Karpas-422 (cell line): ENCODE results near the gene CD248. TPM values are rescaled to one million over a fixed set of nuclear protein-coding genes. Genes with fewer than 3 reads are reported as not detected.
A peak's percentile ranks its signal among the peaks of the same experiment; 100 is the strongest.

Experiments
- DNase-seq: peaks from one replicate; pipeline ENCODE4 v3.0.0-alpha.2; 2015
- H2AFZ ChIP-seq: fragments of 200-600 bp; sonication (generic); 2 replicates; pipeline ENCODE4 v1.6.1; 2014; ENCODE audit warnings: antibody characterized with exemption, low read length, mixed read lengths
- H3K27ac ChIP-seq: fragments of 200-600 bp; sonication (generic); 2 replicates; pipeline ENCODE4 v1.5.1; 2014; ENCODE audit warnings: mild to moderate bottlenecking, low read length, moderate library complexity
- H3K27me3 ChIP-seq: fragments of 200-600 bp; sonication (generic); 2 replicates; pipeline ENCODE4 v1.6.1; 2014; ENCODE audit warnings: low read length, mixed read lengths
- H3K36me3 ChIP-seq: fragments of 200-600 bp; sonication (generic); 2 replicates; pipeline ENCODE4 v1.6.1; 2014; ENCODE audit warnings: low read length, mixed read lengths; ENCODE audit not compliant: insufficient read depth
- H3K4me1 ChIP-seq: fragments of 200-600 bp; sonication (generic); 2 replicates; pipeline ENCODE4 v1.6.1; 2014; ENCODE audit warnings: mild to moderate bottlenecking, low read length, mixed read lengths
- H3K4me2 ChIP-seq: fragments of 200-600 bp; sonication (generic); 2 replicates; pipeline ENCODE4 v1.6.1; 2014; ENCODE audit warnings: low read length, low read depth, mild to moderate bottlenecking; ENCODE audit not compliant: poor library complexity, severe bottlenecking
- H3K4me3 ChIP-seq: fragments of 200-600 bp; sonication (generic); 2 replicates; pipeline ENCODE4 v1.5.1; 2014; ENCODE audit warnings: mild to moderate bottlenecking, antibody characterized with exemption, low read length, mixed read lengths
- H3K79me2 ChIP-seq: fragments of 200-600 bp; sonication (generic); 2 replicates; pipeline ENCODE4 v1.6.1; 2014; ENCODE audit warnings: mild to moderate bottlenecking, low read length, mixed read lengths
- H3K9ac ChIP-seq: fragments of 200-600 bp; sonication (generic); 2 replicates; pipeline ENCODE4 v1.6.0; 2014; ENCODE audit warnings: low read length
- H3K9me2 ChIP-seq: fragments of 200-600 bp; sonication (generic), shearing (Covaris generic); replicated peaks from 2 replicates; pipeline ENCODE4 v1.6.0; 2014; ENCODE audit warnings: mild to moderate bottlenecking, low read length, moderate library complexity; ENCODE audit not compliant: insufficient read depth
- H3K9me3 ChIP-seq: fragments of 300-700, 200-600 bp; sonication (generic); 2 replicates; pipeline ENCODE4 v1.6.1; 2014; ENCODE audit warnings: low read length, mixed read lengths
- H4K20me1 ChIP-seq: fragments of 200-600 bp; sonication (generic); 2 replicates; pipeline ENCODE4 v1.6.1; 2014; ENCODE audit warnings: mild to moderate bottlenecking, antibody characterized with exemption, low read length, low read depth; ENCODE audit not compliant: insufficient read depth
- total RNA-seq: library from RNA; depleted of rRNA; stranded (reverse); fragments of >200 nt; shearing (Covaris generic); gene quantifications from 2 replicates; pipeline ENCODE4 v1.2.3, GENCODE V29; 2014; ENCODE audit warnings: low replicate concordance; rRNA removed

Gene CD248, protein sequence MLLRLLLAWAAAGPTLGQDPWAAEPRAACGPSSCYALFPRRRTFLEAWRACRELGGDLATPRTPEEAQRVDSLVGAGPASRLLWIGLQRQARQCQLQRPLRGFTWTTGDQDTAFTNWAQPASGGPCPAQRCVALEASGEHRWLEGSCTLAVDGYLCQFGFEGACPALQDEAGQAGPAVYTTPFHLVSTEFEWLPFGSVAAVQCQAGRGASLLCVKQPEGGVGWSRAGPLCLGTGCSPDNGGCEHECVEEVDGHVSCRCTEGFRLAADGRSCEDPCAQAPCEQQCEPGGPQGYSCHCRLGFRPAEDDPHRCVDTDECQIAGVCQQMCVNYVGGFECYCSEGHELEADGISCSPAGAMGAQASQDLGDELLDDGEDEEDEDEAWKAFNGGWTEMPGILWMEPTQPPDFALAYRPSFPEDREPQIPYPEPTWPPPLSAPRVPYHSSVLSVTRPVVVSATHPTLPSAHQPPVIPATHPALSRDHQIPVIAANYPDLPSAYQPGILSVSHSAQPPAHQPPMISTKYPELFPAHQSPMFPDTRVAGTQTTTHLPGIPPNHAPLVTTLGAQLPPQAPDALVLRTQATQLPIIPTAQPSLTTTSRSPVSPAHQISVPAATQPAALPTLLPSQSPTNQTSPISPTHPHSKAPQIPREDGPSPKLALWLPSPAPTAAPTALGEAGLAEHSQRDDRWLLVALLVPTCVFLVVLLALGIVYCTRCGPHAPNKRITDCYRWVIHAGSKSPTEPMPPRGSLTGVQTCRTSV
- total RNA-seq, result not detected in 2 replicates

DNA sequence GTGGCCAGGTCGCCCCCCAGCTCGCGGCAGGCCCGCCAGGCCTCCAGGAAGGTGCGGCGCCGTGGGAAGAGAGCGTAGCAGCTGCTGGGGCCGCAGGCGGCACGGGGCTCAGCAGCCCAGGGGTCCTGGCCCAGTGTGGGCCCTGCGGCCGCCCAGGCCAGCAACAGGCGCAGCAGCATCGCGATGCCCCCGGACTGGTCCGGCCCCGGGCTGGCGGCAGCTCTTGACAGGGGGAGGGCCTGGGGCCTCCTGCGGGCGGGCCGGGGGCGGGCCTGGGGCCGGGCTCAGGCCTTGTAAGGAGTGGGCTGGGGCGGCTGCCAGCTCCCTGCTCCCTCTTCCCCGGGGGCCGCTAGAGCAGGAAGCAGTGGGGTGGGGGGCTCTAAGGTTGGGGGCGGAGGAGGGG is at the start of gene CD248:
TSS of gene CD248 (minus strand) at position 196 of the 403 bp plus-strand sequence. CDS start at position 179, 17 bp downstream.
- Histone ChIP-seq H4K20me1 (no peaks in the 10 kb centered on the region), H3K4me1 (peaks cover 42% of the 10 kb centered on the region), H3K79me2 (no peaks in the 10 kb centered on the region), H3K9ac (peak within 1 kb of the TSS; percentile 73), H3K36me3 (no peaks in the 10 kb centered on the region), H3K27me3 (no peaks in the 10 kb centered on the region), H3K4me2 (peak within 1 kb of the TSS; percentile 70), H2AFZ (peak within 1 kb of the TSS; percentile 54; the same call in 1 of the 2 replicates), H3K27ac (peak within 1 kb of the TSS; percentile 92), H3K4me3 (peak within 1 kb of the TSS; percentile 54), H3K9me3 (no peaks in the 10 kb centered on the region), H3K9me2 (no peaks in the 10 kb centered on the region)
- no peak for DNase-seq

DNA sequence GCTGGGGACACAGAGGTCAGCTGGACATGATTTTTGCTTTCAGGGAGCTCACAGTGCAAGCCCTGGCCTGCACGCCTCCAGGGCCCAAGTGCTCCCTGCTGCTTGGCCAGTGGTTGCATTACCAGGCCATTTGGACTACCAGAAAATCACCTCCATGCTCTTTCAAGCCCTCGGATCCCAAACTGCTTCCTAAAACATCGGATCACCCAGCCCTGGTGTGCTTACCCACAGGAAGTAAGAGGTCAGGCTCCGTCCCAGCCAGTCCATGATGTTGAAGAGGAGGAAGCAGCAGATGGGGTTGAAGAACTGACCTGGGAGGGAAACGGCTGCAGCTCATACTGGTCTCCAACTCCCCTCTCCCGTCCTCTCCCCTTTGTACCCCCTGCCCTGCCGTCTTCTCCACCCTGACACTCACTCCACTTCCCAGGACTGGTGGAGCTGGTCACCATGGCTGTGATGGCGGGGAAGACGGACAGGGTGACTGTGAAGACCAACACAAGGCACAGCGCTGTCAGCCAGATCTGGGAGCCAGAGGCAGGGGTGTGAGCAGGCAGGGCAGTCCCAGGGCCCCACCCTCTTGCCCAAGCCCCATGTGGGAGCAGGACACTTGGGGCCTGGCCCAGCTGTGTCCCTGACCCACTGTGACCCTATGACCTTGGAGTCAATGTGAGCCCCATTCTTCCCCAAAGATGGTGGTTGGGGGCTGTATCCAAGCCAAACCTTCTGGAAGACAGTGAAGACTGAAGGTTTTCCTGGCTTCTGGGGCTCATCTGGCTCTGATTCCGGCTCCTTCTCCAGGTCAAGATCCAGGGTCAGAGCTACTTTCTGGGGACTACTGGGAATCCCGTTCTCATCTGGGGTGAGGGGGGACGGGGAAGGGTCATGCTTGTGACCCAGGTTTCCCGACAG is 49.1 kb upstream of the CD248 start:
- 0 out of 2 replicates have a peak, but pooled peaks cover 3% of the 10 kb centered on the region for H4K20me1 ChIP-seq
- H3K36me3 ChIP-seq, result no peaks in the 10 kb centered on the region
- no peak overlapping the region for H2AFZ ChIP-seq
- no peaks in the 10 kb centered on the region for H3K79me2 ChIP-seq
- no peak overlapping the region for H3K4me2 ChIP-seq
- peaks cover 8% of the 10 kb centered on the region for H3K4me1 ChIP-seq
- H3K4me3 ChIP-seq, result no peak overlapping the region
- DNase-seq, result peak; percentile 40
- no peak overlapping the region for H3K9ac ChIP-seq
- H3K9me3 ChIP-seq, result no peaks in the 10 kb centered on the region
- no peaks in the 10 kb centered on the region for H3K9me2 ChIP-seq
- no peak overlapping the region for H3K27ac ChIP-seq
- no peaks in the 10 kb centered on the region for H3K27me3 ChIP-seq

DNA sequence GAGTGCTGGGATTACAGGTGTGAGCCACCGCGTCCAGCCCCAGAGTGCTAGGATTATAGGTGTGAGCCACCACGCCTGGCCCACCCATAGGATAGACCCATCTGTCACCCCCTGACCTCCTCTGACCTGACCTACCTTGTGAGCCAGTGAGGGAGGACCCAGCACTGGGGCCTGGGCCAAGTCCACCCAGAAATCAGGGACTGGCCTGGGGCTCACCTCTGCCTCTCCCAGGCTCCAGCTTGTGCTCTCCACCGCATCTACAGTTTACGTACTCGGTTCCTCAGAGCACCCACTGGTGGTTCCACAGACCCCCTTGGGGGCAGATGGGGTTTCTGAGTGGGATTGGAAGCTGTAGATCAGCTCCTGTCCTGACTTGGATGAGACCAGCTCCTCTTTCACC is 48.3 kb upstream of the CD248 start:
- H3K27me3 ChIP-seq, result no peaks in the 10 kb centered on the region
- no peaks in the 10 kb centered on the region for H3K9me3 ChIP-seq
- H3K36me3 ChIP-seq, result no peaks in the 10 kb centered on the region
- no peak overlapping the region for H3K4me3 ChIP-seq
- H3K27ac ChIP-seq, result no peak overlapping the region
- H3K79me2 ChIP-seq, result no peaks in the 10 kb centered on the region
- no peak overlapping the region for H3K4me2 ChIP-seq
- DNase-seq, result no peak
- 0 out of 2 replicates have a peak, but pooled peaks cover 3% of the 10 kb centered on the region for H4K20me1 ChIP-seq
- H3K9ac ChIP-seq, result no peak overlapping the region
- peaks cover 8% of the 10 kb centered on the region for H3K4me1 ChIP-seq
- no peaks in the 10 kb centered on the region for H3K9me2 ChIP-seq
- H2AFZ ChIP-seq, result no peak overlapping the region

- Histone ChIP-seq H3K9me2 (no peaks in the 10 kb centered on the region), H3K27ac (no peak overlapping the region), H3K27me3 (no peaks in the 10 kb centered on the region), H3K79me2 (no peaks in the 10 kb centered on the region), H3K4me3 (no peak overlapping the region), H2AFZ (no peak overlapping the region), H3K9me3 (no peaks in the 10 kb centered on the region), H3K4me2 (no peak overlapping the region), H3K9ac (no peak overlapping the region), H3K36me3 (no peaks in the 10 kb centered on the region), H4K20me1 (0 out of 2 replicates have a peak, but pooled peaks cover 3% of the 10 kb centered on the region), H3K4me1 (peaks cover 7% of the 10 kb centered on the region)
- DNase-seq, result peak; percentile 91
These were observed 47.1 kb upstream of the CD248 start for GRCh38 chr11:66363805-66364535.

DNA sequence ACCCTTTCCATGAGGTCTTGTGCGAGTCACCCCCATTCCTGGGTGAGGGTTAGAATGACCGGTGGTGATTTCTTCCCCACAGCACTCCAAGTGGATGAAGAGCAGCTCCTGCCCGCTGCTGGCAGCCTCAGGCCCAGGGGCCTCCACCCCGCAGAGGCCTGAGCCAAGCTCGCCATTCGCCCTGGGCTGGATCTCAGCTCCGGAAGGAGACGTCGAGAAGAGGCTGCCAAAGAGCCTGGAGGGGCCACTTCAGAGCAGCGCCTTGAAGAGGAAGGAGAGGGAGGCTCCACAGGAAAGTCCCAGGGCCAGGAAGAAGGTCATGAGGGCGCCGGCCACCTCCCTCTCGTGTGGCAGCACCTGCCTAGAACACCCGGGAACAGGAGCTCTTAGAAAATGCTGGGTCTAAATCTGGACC is 46.4 kb upstream of the CD248 start:
- Histone ChIP-seq H3K79me2 (no peaks in the 10 kb centered on the region), H3K4me2 (no peak overlapping the region), H3K27ac (no peak overlapping the region), H3K9me3 (no peaks in the 10 kb centered on the region), H3K9me2 (no peaks in the 10 kb centered on the region), H3K9ac (no peak overlapping the region), H3K36me3 (no peaks in the 10 kb centered on the region), H4K20me1 (0 out of 2 replicates have a peak, but pooled peaks cover 3% of the 10 kb centered on the region), H2AFZ (no peak overlapping the region), H3K4me3 (no peak overlapping the region), H3K27me3 (no peaks in the 10 kb centered on the region), H3K4me1 (no peaks in the 10 kb centered on the region)
- no peak for DNase-seq

- Histone ChIP-seq H3K9ac (no peak overlapping the region), H3K9me2 (no peaks in the 10 kb centered on the region), H3K36me3 (no peaks in the 10 kb centered on the region), H2AFZ (no peak overlapping the region), H3K27ac (no peak overlapping the region), H3K4me3 (no peak overlapping the region), H3K9me3 (no peaks in the 10 kb centered on the region), H3K4me1 (no peaks in the 10 kb centered on the region), H4K20me1 (0 out of 2 replicates have a peak, but pooled peaks cover 3% of the 10 kb centered on the region), H3K79me2 (no peaks in the 10 kb centered on the region), H3K27me3 (no peaks in the 10 kb centered on the region), H3K4me2 (no peak overlapping the region)
- no peak for DNase-seq
These were observed 45.8 kb upstream of the CD248 start for GRCh38 chr11:66362481-66363147.

GRCh38 chr11:66361502-66361941 is 44.7 kb upstream of the CD248 start:
- no peaks in the 10 kb centered on the region for H3K79me2 ChIP-seq
- H3K9ac ChIP-seq, result no peak overlapping the region
- no peak overlapping the region for H3K27ac ChIP-seq
- DNase-seq, result no peak
- no peak overlapping the region for H2AFZ ChIP-seq
- no peaks in the 10 kb centered on the region for H3K9me3 ChIP-seq
- H3K4me2 ChIP-seq, result no peak overlapping the region
- no peaks in the 10 kb centered on the region for H3K4me1 ChIP-seq
- H3K36me3 ChIP-seq, result no peaks in the 10 kb centered on the region
- no peak overlapping the region for H3K4me3 ChIP-seq
- H3K9me2 ChIP-seq, result no peaks in the 10 kb centered on the region
- H3K27me3 ChIP-seq, result no peaks in the 10 kb centered on the region
- 0 out of 2 replicates have a peak, but pooled peaks cover 3% of the 10 kb centered on the region for H4K20me1 ChIP-seq
